NCI-H1092 treated with DMSO at 0.1 percent for 48 hours (cell line): ENCODE measurements around the gene IBA57.
"Not testable (repeated sequence)": the region's sequence is repeated elsewhere in the genome, so short reads cannot be mapped to it uniquely, and the experiment has no call there.

ENCODE experiments used
- DNase-seq: peaks from one replicate; lab custom pipeline; 2025; lab: John Stamatoyannopoulos, UW

Gene IBA57

GRCh38 chr1:228226956-228227791 is 61.6 kb downstream of the IBA57 start:
- DNase-seq = peak; percentile 16

- not testable (repeated sequence) for DNase-seq
Observed at GRCh38 chr1:228228147-228228546, 62.5 kb downstream of the IBA57 start.

- no peak for DNase-seq
Observed at GRCh38 chr1:228228601-228229074, 63.0 kb downstream of the IBA57 start.

DNA sequence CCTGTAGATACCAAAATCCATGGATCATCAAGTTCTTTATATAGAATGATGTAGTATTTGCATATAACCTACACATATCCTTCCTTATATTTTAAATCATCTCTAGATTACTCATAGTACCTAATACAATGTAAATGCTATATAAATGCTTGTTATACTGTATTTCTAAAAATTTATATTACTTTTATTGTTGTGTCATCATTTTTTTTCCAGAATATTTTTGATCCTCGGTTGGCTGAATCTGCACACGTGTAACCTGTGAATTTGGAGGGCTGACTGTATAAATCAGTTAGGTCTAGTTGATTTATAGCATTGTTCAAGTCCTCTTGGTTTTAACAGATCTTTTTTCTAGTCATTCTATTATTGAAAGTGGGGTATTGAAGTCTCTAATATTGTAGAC is 65.6 kb downstream of the IBA57 start:
- DNase-seq = no peak
